Fibroblast of skin of left biceps (primary cell): ENCODE data around the gene NACA2.
A peak's percentile ranks its signal among the peaks of the same experiment; 100 is the strongest.
"Not testable (repeated sequence)": the region's sequence is repeated elsewhere in the genome, so short reads cannot be mapped to it uniquely, and the experiment has no call there.

Source experiments
- DNase-seq, 2 experiments: peaks; one replicate each; pipeline ENCODE4 v3.0.0-alpha.2; 2013; ENCODE audit warnings: low read depth in 2 of 2

The NACA2 gene

GRCh38 chr17:61591018-61591417 lies at the start of gene NACA2:
Gene NACA2 (minus strand): TSS chr17:61591219. CDS start chr17:61591180, 39 bp downstream.
- DNase-seq = no peak

DNA sequence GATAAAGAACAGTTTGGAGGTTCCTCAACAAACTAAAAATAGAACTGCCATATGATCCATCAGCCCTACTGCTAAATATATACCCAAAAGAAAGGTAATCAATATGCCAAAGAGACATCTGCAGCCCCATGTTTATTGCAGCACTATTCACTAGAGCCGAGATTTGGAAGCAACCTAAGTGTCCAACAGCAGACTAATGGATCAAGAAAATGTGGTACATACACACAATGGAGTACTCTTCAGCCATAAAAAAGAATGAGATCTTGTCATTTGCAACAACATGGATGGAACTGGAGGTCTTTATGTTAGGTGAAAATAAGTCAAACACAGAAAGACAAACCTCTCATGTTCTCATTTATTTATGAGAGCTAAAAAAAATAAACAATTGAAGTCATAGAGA lies 48.8 kb upstream of the NACA2 start:
- DNase-seq = no peak

DNA sequence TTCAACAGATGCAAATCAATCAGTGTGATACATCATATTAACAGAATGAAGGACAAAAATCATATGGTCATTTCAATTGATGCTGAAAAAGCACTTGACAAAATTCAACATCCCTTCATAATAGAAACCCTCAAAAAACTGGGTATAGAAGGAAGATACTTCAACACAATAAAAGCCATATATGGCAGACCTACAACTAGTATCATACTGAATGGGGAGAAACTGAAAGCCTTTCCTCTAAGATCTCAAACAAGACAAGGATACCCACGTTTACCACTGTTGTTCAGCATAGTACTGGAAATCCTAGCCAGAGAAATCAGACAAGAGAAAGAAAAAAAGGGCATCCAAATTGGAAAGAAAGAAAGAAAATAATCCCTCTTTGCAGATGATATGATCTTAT lies 47.1 kb upstream of the NACA2 start:
- no peak for DNase-seq

DNA sequence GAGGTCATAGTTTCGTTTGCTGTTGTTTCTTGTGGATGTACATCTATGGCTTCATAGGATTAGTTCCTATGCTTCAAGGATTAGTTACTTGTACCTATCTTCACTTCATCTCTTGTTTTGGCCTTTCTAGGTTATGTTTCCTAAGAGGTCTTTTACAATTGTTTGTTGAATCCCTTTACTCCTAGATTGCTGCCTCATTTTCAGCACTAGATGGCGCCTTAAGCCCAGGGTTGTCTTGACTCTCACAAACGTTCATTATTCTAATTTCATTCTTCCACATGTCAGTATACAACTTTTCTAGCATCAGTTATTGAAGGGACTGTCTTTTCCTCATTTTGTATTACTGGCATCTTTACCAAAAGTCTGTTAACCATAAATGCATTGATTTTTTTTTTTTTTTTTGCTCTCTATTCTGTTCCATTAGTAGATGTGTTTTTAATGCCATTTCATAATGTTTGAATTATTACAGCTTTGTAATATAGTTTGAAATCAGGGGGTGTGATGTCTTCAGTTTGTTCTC lies 45.0 kb upstream of the NACA2 start:
- peak; percentile 24 to 27 for DNase-seq

- no peak for DNase-seq
Measured at GRCh38 chr17:61634942-61635538, 44.0 kb upstream of the NACA2 start.

DNA sequence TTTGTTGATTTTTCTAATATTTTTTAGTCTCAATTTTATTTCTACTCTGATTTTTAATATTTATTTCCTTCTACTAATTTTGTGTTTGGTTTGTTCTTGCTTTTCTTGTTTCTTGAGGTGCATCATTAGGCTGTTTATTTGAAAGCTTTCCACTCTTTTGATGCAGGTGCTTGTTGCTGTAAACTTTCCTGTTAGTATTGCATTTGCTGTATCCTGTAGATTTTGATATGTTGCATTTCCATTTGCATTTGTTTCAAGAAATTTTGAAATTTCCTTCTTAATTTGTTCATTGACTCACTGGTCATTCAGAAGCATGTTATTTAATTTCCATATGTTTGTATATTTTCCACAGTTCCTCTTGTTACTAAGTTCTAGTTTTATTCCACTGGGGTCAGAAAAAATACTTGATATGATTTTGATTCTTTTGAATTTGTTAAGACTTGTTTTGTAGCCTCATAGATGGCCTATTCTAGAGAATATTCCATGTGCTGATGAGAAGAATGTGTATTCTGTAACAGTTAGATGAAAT lies 43.1 kb upstream of the NACA2 start:
- no peak for DNase-seq

DNA sequence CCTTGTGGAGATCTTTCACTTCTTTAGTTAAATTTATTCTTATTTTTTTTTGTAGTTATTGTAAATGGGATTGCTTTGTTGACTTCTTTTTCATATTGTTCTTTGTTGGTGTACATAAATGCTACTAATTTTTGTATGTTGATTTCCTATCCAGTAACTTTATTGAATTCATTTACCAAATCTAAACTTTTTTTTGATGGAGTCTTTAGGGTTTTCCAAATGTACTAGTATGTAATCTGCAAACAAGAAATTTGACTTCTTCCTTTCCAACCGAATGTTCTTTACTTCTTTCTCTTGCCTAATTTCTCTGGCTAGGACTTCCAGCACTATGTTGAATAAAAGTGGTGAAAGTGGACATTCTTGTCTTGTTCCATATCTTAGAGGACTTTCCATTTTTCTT lies 41.8 kb upstream of the NACA2 start:
- no peak for DNase-seq

DNA sequence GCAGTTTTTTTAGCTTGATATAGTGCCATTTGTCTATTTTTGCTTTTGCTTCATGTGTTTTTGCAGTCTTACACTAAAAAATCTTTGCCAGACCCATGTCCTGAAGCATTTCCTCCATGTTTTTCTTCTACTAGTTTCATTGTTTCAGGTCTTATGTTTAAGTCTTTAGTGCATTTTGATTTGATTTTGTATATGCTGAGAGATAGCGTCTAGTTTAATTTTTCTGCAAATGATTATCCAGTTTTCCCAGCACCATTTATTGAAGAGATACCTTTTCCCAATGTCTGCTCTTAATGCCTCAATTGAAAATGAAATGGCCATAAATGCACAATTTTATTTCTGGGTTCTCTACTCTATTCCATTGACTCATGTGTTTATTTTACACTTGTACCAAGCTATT lies 40.8 kb upstream of the NACA2 start:
- DNase-seq = no peak

DNA sequence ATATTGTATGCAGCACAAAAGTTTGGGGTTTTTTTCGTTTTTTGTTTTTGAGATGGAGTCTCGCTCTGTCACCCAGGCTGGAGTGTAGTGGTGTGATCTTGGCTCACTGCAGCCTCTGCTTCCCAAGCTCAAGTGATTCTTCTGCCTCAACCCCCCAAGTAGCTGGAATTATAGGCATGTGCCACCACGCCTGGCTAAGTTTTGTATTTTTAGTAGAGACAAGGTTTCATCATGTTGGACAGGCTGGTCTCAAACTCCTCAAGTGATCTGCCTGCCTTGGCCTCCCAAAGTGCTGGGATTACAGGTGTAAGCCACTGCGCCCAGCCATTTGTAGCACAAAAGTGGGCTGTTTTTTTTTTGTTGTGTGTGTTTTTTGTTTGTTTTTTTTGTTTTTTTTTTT lies 37.1 kb upstream of the NACA2 start:
- not testable (repeated sequence) for DNase-seq

DNA sequence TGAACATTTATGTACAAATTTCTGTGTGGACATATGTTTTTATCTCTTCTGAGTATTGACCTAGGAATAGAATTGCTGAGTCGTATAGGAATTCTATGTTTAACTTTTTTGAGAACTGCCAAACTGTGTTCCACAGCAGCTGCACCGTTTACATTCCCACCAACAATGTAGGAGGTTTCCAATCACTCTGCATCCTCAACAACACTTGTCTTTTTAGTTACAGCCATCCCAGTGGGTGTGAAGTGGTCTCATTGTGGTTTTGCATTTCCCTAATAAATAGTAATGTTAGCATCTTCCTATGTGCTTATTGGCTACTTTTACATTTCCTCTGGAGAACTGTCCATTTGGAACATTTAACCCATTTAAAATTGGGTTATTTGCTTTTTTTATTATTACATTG lies 36.6 kb upstream of the NACA2 start:
- DNase-seq = no peak

DNA sequence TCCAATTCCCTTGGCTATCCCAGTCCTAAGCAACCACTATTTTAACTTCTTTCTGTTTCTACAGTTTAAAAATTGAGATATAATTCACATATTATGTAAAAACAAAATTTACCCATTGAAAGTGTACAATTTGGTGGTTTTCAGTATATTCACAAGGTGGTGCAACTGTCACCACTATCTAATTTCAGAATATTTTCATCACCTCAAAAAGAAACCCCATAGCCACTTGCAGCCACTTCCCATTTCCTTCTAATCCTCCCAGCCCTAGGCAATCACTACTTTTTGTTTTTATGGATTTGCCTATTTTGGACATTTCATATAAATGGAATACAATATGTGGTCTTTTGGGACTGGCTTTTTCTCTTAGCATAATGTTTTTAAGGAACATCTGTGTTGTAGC lies 36.1 kb upstream of the NACA2 start:
- DNase-seq = no peak

DNA sequence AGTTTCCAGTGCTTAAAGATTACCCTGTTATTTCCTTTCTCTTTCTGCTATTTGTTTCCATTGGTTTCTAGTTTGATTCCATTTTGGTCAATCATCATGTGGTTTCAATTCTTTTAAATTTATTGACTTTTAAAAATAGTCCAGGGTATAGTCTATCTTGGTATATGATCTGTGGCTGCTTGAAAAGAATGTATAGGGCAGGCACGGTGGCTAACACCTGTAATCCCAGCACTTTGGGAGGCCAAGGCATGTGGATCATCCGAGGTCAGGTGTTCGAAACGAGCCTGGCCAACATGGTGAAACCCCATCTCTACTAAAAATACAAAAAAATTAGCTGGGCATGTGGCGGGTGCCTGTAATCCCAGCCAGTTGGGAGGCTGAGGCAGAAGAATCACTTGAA lies 34.5 kb upstream of the NACA2 start:
- no peak for DNase-seq

DNA sequence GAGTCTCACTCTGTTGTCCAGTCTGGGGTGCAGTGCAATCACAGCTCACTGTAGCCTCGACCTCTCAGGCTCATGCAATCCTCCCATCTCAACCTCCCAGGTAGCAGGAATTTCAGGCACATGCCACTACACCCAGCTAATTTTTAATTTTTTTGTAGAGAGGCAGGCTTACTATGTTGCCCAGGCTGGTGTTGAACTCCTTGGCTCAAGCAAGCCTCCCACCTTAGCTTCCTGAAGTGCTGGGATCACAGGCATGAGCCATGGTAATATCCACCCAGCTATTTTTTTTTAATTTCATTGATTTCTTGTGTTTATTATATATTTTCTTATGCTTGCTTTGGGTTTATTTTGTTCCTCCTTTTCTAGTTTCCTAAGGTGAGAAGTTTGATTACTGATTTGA lies 33.9 kb upstream of the NACA2 start:
- DNase-seq = no peak

GRCh38 chr17:61621317-61621716 lies 30.3 kb upstream of the NACA2 start:
- DNase-seq = no peak

DNA sequence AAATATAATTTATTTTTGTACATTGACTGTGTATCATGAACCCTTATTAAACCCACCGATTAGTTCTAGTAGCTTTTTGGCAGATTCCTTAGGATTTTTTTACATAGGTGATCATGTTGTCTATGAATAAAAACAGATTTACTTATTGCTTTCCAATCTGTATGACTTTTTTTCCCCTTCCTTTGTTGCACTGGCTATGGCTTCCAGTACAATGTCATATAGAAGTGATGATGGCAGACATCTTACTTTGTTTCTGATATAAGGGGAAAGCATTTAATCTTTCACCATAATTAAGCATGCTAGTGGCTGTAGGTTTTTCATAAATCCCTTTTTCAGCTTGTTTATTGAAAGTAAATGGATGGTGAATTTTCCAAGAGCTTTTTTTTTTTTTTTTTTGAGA lies 28.9 kb upstream of the NACA2 start:
- DNase-seq = no peak

DNA sequence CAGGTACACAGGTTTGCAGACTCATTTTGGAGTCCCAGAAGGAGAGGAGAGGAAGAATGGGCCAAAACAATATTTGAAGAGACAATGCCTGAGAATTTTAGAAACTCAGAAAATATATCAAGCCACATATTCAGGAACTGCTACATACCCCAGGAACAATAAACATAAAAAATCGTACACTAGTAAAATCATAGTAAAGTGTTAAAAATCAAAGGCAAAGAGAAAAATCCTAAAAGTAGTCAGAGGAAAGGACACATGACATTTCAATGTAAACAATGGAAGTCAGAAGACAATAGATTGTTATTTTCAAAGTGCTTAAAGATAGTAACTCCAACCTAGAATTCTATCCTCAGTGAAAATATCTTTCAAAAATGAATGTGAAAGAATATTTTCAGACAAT lies 28.5 kb upstream of the NACA2 start:
- DNase-seq = no peak

DNA sequence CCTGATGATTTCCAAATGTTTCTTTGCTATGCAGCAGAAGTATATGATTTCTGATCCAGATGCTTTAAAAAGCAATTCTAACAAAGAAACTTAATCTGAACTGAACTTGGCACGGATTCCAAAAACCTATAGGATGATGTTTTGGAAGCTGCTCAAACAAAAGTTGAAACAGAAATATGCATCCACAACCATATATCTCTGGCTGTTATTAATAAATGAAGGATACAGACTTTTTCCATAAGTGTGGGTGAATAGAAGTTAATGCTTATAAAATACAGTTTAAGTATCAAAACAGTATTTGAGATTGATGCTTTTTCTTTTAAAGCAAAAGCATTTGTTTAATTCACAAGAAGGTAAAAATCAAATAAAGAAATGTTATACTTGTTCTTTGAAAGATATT lies 27.9 kb upstream of the NACA2 start:
- DNase-seq = no peak

GRCh38 chr17:61617330-61617729 lies 26.3 kb upstream of the NACA2 start:
- no peak for DNase-seq

DNA sequence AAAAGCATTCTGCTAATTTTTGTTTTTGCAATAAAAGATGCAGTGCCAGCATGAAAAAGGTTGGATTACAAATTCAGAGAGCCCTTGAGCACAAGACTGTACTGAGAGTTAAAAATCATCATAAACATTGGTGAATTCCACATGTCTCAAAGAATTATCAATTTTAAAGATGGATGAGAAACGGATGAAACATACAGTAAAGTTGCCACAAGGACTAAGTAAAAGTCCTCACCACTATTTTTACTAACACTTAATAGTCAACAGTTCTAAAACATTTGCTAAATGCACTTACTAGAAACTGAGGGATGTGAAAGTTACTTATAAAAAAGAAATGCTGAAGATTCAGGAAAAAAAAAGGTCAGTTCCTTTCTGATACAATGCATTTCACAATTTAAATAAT lies 25.8 kb upstream of the NACA2 start:
- DNase-seq = no peak

GRCh38 chr17:61614219-61614618 lies 23.2 kb upstream of the NACA2 start:
- DNase-seq = no peak

GRCh38 chr17:61611323-61611722 lies 20.3 kb upstream of the NACA2 start:
- no peak for DNase-seq

DNA sequence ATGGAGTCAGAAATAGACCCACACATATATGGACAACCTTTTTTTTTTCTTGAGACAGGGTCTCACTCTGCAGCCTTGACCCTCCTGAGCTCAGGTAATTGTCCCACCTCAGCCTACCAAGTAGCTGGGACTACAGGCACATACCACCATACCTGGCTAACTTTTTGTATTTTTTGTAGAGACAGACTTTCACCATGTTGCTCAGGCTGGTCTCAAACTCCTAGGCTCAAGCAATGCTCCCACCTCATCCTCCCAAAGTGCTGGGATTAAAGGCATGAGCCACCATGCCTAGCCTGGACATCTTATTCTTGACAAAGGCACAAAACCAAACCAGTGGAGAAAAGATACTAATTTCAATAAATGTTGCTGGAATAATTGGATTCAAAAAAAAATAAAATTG lies 14.7 kb upstream of the NACA2 start:
- no peak for DNase-seq

- no peak for DNase-seq
Measured at GRCh38 chr17:61601297-61601696, 10.3 kb upstream of the NACA2 start.

- no peak for DNase-seq
Measured at GRCh38 chr17:61600621-61601020, 9.6 kb upstream of the NACA2 start.
